Measurements from ENCODE around the gene DEPDC5. TPM values are rescaled to one million over a fixed set of nuclear protein-coding genes. Genes with fewer than 3 reads are reported as not detected.

DEPDC5 gene
- total RNA-seq, 4 donors from 2014 or later: 18.0 to 33.9 (median 23.5) TPM

DNA sequence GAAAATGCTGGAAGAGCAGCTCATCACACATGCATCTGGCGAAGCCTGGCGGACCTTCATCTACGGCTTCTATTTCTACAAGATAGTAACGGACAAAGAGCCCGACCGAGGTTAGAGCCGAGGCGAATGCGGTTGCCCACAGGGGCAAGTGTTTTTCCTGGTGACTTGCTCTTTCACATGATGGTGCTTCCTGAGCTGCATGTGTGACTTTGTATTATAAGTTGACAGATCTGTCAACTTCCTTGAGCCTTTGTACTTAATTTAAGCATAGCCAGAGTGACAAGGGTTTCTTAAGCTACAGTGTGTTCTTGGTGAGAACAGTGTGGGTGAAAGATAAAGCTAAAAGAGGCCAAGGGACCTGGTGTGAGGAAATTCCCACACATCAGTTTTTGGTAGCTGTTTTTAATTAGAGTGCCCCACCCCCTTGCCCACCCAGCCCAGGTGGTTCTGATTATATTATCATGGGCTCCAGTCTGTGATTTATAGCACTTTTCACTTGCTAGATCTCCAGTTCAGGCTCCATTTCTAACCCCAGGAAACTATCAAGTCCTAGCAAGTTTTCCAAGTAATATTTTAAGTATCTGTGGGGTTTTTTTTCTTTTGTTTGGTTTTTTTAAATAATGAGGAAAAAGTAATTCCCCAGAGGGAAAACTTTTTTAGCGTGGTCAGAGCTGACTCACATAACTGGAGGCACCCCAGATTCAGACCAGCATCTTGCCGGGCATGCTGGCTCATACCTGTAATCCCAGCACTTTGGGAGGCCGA lies 122.5 kb downstream of the DEPDC5 start:
- 84% methylated on average over 12 of the region's 12 CpGs for WGBS, 2 donors
- no peak for DNase-seq (ENCODE audit: low spot score in 2 of 2)
- no peaks in the 10 kb centered on the region for H3K4me1 ChIP-seq
- no peak for TF ChIP-seq EP300 (IDR thresholded peaks at IDR 0.05)
- TF ChIP-seq, protein P1, sequence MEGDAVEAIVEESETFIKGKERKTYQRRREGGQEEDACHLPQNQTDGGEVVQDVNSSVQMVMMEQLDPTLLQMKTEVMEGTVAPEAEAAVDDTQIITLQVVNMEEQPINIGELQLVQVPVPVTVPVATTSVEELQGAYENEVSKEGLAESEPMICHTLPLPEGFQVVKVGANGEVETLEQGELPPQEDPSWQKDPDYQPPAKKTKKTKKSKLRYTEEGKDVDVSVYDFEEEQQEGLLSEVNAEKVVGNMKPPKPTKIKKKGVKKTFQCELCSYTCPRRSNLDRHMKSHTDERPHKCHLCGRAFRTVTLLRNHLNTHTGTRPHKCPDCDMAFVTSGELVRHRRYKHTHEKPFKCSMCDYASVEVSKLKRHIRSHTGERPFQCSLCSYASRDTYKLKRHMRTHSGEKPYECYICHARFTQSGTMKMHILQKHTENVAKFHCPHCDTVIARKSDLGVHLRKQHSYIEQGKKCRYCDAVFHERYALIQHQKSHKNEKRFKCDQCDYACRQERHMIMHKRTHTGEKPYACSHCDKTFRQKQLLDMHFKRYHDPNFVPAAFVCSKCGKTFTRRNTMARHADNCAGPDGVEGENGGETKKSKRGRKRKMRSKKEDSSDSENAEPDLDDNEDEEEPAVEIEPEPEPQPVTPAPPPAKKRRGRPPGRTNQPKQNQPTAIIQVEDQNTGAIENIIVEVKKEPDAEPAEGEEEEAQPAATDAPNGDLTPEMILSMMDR (IDR thresholded peaks at IDR 0.05): no peak
- no peak for TF ChIP-seq POLR2A (IDR thresholded peaks at IDR 0.05)
- no peaks in the 10 kb centered on the region for H3K27me3 ChIP-seq
- no peak overlapping the region for H3K4me3 ChIP-seq
- no peak overlapping the region for H3K27ac ChIP-seq
- H3K36me3 ChIP-seq: peaks cover 0 to 83% (median 10%) of the 10 kb centered on the region in 3 donors
- no peaks in the 10 kb centered on the region for H3K9me3 ChIP-seq

DNA sequence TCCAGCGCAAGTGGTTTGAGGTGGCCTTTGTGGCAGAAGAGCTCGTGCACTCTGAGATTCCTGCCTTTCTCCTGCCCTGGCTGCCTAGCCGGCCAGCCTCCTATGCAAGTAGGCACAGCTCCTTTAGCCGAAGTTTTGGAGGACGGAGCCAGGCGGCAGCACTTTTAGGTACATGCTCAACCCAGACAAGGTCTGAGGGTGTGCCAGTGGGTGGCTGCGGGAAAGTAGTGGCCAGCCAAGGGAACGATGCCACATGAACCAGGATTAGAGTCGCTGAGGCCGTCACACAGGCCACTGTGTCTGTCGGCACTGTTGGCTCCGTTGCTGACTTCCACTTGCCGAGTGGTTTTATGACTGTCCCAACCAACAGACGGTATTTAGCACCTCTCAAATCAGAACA lies 125.8 kb downstream of the DEPDC5 start:
- Histone ChIP-seq H3K4me3 (no peak overlapping the region), H3K9me3 (no peaks in the 10 kb centered on the region), H3K27ac (no peak overlapping the region), H3K36me3 (peaks cover 0 to 91% (median 5%) of the 10 kb centered on the region in 3 donors), H3K4me1 (no peaks in the 10 kb centered on the region), H3K27me3 (no peaks in the 10 kb centered on the region)
- TF ChIP-seq EP300 (IDR thresholded peaks at IDR 0.05) (no peak), POLR2A (IDR thresholded peaks at IDR 0.05) (no peak)
- TF ChIP-seq, protein P1 (IDR thresholded peaks at IDR 0.05): no peak
- DNase-seq (ENCODE audit: low spot score in 2 of 2): no peak
- WGBS, 2 donors: 87 to 92% methylated on average over 13 to 14 of the region's 14 CpGs

DNA sequence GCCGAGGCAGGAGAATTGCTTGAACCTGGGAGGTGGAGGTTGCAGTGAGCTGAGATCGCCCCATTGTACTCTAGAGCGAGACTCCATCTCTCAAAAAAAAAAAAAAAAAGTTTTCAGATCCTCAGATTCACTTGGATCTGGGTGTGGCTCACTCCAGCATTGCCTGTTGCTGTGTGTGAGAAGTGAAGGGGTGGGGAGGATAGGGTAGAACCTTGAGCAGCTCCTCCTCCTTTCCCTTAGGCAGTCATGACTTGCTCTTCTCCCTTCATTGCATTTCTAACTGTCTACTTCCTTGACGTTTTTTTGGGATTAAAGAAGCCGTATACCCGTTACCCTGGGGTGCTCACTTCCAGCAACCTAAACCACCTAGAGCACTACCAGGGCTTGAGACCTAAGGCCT lies 127.4 kb downstream of the DEPDC5 start:
- TF ChIP-seq POLR2A (IDR thresholded peaks at IDR 0.05): no peak
- TF ChIP-seq, protein P1 (IDR thresholded peaks at IDR 0.05): no peak
- no peak for TF ChIP-seq EP300 (IDR thresholded peaks at IDR 0.05)
- DNase-seq (ENCODE audit: low spot score in 2 of 2): no peak

DNA sequence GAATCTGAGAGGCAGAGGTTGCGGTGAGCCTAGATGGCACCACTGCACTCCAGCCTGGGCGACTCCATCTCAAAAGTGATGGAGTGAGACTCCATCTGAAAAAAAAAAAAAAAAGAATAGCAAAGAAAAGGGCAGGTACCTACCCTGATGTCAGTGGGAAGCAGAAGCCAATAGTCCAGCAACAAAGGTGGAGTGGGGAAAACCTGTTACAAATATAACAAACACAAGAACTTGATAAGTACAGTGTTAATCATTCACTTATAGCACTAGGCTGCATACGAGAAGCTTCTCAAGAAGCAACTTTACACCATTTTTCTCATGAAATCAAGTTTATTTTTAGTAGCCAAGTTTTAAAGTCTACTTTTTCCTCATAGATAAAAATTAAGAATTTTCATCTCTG lies 128.0 kb downstream of the DEPDC5 start:
- Histone ChIP-seq H3K9me3 (no peaks in the 10 kb centered on the region), H3K36me3 (peaks cover 0 to 93% (median 5%) of the 10 kb centered on the region in 3 donors), H3K27me3 (no peaks in the 10 kb centered on the region), H3K27ac (no peak overlapping the region), H3K4me1 (no peaks in the 10 kb centered on the region), H3K4me3 (no peak overlapping the region)
- TF ChIP-seq EP300 (IDR thresholded peaks at IDR 0.05): no peak
- TF ChIP-seq POLR2A (IDR thresholded peaks at IDR 0.05): no peak
- TF ChIP-seq, protein P1 (IDR thresholded peaks at IDR 0.05): no peak
- DNase-seq (ENCODE audit: low spot score in 2 of 2): no peak
- 93% methylated on average over 3 of the region's 3 CpGs for WGBS, 2 donors

More for the DNA sequence above, 127.4 kb downstream of the DEPDC5 start:
- WGBS, 2 donors: 90% methylated on average over 6 of the region's 6 CpGs
- no peaks in the 10 kb centered on the region for H3K27me3 ChIP-seq
- peaks cover 0 to 93% (median 5%) of the 10 kb centered on the region in 3 donors for H3K36me3 ChIP-seq
- no peaks in the 10 kb centered on the region for H3K4me1 ChIP-seq
- no peaks in the 10 kb centered on the region for H3K9me3 ChIP-seq
- H3K27ac ChIP-seq: no peak overlapping the region
- H3K4me3 ChIP-seq: no peak overlapping the region

DNA sequence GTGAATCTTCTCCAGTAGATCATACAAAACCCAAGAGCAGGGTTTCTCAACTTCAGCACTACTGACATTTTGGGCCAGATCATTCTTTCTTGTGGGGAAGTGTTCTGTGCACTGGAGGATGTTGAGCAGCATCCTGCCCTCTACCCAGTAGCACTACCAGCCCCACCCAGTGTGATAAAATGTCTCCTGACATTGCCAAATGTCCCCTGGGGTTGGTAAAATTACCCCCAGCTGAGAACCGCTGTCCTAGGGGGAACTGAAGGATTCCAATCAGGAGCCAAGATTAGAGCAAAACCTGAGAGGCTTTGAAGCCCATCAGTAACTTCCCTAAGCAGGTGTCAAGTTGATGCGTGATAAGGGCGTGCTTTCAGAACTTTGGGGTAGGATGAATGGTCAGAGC lies 129.2 kb downstream of the DEPDC5 start:
- no peak for DNase-seq (ENCODE audit: low spot score in 2 of 2)
- Histone ChIP-seq H3K4me1 (no peaks in the 10 kb centered on the region), H3K27me3 (no peaks in the 10 kb centered on the region), H3K4me3 (no peak overlapping the region), H3K9me3 (no peaks in the 10 kb centered on the region), H3K36me3 (peaks cover 0 to 88% (median 2%) of the 10 kb centered on the region in 3 donors), H3K27ac (no peak overlapping the region)
- TF ChIP-seq, protein P1 (IDR thresholded peaks at IDR 0.05): no peak
- no peak for TF ChIP-seq EP300 (IDR thresholded peaks at IDR 0.05)
- WGBS, 2 donors: 87 to 96% methylated on average over 3 of the region's 3 CpGs

All from tibial nerve (tissue), 4 donors.